Amygdala (tissue), 56 donors: ENCODE data around the gene DNPH1.

Experiments
- DNase-seq, 56 donors: peaks; one replicate each; lab custom pipeline; 2025; lab: John Stamatoyannopoulos, UW

The DNPH1 gene, protein sequence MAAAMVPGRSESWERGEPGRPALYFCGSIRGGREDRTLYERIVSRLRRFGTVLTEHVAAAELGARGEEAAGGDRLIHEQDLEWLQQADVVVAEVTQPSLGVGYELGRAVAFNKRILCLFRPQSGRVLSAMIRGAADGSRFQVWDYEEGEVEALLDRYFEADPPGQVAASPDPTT

DNA sequence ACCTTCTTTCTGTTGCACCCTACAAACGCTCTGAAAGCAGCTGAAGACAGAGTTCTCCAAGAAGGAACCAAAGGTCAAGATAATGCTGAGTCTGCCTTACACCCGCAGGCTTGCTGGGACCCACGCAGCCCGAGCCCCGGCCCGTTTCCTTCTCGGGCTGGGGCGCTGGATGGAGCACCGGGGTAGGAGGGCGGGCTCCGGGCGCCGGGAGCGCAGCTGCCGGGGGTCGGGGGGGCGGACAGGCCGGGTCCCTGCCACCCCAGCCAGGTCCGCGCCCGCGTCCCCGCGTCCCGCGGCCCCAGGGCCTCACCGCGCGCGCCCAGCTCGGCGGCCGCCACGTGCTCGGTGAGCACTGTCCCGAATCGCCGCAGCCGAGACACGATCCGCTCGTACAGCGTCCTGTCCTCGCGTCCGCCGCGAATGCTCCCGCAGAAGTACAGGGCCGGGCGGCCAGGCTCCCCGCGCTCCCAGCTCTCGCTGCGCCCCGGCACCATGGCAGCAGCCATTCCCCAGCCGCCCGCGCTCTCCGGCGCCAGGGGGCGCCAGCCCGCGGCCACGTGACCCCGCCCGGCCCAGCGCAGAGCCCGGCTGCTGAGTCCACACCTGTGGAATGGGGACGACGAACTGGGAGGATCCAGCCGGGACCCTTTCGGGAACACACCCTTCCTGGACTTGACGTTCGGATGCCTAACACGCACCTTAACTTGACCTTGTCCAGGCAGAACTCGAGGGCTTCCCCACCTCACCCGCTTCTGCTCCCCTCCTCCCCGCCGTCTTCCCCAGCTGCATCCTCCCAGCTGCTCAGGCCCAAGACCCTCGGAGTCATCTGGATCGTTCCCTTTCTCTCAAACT lies at the start of gene DNPH1:
Gene DNPH1 (minus strand): TSS at position 531 of the 852 bp plus-strand sequence. CDS start 25 bp downstream, at position 506.
- peak in 51 of 56 donors; percentile 9 to 85 (median 60) for DNase-seq

DNA sequence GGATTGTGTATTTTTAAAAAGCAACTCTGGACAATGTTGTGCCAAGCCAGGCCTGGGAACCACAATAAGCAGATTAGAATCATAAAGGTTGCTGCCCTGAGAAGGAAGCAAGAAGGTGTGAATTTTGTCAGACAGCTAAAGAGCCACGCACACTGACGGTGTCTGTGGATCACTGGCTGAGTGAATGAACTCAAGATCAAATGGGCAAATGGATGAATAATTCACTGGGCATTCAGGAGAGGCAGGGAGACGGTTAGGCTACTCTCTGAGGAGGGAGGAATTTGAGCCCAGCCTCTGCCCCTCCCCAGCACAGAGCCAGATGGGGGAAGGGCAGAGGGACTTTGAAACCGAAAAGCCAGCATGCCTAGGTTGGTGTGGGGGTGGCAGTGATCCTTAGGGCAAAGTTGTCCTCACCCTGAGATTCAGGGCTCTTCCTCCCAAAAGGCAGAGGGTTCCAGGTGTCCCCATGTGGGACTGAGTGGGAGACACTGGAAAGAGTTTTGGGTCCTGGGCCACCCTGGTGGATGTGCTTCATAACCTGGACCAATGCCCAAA lies 49.3 kb upstream of the DNPH1 start:
- DNase-seq: no peak

DNA sequence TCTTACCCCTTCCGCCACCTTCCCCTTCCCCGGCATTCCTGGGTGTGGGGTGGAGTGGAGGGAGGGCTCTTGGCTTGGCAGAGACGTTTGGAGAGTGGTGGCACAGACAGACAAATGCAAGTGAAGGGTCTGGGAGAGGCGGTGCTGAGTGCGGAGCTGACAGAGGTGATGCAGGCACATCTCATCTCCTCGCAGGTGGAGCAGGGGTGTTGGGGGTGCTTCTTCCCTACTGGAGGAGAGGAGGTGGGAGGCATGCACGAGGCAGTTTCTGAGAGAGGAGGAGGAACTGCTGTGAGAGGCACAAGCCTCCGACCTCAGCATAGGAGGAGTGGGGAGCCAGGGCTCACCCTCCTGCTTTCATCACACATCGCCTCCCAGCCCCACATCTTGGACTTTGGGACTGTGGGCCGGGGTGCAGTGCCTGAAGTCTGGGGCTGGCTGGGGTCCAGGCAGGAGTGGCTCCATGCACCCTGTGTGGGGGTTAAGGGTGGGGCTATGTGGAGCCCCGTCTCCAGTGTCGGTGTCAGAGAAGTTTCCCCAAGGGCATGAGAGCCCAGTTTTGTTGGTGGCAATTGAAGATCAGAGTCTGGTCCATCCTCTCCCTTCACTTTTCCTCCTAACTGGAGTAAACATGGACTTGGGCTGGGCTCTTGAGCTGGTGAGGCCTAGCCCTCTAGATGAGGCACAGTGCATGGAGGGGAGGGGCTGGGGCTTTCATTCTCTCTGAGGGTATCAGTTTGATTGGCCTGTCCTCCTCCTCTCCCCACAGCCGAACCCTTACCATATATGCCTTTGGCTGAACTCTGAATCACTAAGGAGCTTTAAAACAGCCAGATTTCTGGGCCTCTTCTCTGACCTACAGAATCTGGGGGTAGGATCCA lies 48.6 kb upstream of the DNPH1 start:
- no peak for DNase-seq

DNA sequence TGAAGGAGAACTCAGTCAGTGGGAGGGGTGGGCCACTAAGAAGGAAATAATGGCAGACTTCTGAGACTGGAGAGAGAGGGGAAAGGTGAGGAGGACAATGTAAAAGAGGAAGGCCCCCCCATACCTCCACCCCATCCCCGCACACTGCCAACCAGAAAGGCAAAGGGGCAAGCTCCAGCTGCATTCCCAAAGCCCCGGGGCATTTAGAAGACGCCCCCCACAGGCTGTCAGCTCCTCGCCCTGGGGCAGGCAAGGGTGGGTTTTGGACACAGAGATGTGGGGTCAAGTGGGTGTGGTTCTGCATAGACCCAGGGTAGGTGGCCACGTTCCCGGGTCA lies 48.0 kb upstream of the DNPH1 start:
- no peak for DNase-seq

DNA sequence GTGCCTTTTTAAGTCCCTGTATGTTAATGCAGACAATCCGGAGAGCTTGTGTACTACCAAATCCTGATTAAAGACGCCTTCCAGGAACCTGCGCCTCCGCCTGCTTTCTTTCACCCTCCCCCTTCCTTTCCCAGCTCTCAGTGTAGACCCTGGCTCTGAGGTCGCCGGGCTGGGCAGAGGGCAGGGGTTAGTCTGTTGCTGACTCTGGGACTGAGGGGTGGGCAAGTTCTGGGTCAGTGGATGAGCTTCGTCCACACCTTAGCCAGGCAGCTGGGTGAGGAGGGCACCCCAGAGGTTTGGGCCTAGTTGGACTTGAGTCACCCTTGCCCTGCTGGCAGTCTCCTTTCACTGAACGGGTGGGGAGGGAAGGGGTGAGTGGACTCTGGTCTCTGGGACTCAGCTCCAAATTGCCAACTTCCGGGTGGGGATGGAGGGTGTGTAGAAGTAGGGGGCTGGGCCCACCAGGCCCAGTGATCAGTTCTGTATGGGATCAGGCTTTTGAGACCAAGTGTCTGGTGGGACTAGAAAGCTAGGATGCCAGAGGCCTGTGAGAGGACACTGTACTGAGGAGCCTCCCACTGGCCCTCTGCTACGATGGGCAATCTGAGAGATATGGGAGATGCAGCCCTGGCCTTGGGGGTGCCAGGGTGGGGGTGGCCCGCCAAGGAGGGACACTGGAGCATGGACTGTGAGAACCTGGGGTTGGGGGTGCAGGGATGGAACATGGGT lies 47.5 kb upstream of the DNPH1 start:
- DNase-seq: no peak

DNA sequence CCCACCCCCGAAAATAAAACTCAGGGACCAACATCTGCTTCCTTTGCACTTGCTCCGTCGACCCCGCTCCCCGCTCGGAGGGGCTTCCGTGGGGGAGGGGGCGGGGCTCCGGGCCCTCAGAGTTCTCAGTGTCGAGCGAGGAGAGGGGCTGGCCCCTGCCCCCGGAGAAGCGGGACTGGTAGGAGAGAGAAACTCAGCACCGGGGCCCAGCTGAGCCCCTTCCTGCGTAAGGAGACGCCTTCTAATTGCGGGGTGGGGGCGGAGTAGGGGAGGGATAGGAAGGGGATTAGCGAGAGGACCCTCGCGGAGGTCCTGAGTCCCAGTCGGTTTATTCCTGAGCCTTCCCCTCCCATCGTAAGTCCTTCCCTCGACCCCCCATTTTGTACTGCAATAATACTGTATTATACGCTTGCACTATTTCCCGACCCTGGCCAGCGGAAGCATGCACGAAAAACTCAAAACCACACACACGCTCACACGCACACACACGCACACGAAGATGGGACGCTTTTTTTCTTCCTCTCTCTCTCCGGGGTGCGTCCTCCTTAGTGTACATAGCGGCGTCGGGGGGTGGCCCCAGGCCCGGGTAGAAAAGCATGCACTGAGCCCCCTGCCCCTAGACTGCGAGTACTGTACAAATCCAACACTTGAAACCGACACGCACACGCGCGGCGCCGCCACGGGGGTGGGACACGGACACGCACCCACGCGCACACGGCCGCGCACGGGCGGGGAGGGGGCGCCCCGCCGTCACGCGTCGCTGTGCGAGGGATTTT lies 46.7 kb upstream of the DNPH1 start:
- DNase-seq: no peak

DNA sequence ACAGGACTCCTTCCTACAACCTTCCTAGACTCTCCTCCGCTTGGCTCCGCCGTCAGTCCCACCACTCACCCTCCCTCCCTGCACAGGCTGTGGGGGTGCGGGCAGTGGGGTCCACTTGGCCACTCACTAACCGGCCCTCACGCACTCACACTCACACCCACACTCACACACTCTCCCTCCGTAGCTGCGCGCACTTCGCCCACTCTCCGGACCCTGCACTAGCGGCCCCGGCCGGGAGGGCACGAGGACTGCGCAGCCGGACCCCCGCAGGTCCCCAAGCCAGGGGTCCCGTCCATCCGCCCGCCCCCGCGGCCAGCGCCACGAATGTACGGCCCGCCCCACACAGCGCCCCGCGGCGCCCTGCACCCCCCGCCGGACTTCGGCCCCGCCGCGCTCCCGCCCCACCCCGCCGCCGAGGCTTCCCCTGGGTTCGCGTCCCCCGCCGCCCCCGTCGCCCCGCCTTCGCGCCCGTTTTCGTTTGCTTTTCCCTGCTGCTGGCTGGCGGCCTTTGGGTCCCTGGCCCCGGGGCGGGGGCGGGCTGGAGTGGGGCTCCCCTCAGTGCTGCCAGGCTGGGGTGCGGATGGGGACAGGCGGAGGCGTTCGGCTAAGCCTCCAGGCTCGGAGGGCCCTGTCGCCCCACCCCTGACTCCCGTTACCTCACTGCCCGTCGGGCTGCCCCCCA lies 45.8 kb upstream of the DNPH1 start:
- DNase-seq: peak in 3 of 56 donors; percentile 18 to 67 (median 61)

DNA sequence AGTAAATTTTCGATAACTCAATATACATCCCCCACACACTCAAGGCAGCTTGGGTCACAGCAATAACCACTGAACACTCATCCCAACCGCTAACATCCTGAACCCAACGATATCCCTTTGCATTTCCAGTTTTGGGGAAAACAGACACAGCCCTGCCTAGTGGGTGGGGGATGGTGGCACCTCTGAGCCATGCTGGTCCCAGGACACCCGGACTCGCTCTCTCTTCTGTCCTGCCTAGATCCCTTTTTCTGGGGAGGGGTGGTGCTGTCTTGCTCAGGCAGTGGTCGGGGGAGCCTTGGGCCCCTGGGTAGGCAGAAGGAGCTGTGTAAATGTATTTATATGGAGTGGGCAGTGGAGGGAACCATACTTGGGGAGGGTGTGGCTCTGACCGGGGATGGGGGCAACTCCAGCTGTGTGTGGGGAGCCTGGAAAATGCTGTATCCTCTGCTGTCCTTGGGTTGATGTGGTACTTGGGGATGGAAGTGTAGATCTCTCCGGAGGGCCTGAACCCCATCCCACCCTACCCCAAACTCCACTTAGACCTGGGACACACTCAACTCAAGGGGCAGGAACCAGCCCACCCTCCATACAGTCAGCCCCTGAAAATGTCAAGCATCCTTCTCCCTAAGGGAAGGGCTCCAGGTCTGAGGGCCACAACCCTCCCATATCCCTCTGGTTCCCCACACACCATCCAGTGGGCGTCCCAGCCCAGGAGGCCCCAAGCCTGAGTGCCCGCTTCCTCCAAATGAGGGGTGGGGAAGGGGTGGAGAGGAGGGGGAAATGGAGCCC lies 45.0 kb upstream of the DNPH1 start:
- no peak for DNase-seq

DNA sequence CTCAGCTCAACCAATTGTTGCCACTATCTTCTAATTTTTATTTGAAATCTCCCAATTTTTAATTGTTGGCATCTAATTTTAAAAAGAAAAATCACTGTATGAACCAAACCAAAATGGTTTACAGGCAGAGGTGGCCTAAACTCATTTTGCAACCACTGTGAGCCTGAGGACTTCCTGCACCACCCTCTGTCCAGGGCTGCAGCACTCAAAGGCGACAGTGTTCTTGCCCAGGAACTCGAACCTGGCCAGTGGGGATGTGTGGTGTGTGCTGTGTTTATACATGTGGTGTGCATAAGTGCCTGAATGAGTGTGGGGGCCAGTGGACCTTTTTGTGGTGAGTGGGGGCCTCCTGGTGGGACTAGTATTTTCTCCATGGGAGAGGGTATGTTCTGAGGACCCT lies 44.4 kb upstream of the DNPH1 start:
- DNase-seq: no peak

DNA sequence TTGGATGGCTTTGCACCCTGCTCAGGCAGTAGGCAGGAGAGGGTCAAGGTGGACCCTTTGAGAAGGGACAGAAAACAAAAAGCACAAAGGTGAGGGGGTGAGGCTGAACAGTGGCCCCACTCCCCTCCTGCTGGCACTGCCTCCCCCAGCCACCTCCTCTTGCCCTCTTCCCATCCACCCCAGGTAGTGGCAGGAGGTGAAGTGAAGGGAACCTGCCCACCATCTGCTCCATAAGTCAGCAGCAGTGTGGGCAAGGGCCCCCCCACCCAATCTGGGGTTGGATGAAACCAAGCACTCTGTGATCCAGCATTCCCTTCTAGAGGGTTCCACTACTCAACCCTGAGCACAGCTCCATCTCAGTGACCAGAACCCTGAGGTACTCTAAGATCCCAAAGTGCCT lies 42.7 kb upstream of the DNPH1 start:
- DNase-seq: no peak

DNA sequence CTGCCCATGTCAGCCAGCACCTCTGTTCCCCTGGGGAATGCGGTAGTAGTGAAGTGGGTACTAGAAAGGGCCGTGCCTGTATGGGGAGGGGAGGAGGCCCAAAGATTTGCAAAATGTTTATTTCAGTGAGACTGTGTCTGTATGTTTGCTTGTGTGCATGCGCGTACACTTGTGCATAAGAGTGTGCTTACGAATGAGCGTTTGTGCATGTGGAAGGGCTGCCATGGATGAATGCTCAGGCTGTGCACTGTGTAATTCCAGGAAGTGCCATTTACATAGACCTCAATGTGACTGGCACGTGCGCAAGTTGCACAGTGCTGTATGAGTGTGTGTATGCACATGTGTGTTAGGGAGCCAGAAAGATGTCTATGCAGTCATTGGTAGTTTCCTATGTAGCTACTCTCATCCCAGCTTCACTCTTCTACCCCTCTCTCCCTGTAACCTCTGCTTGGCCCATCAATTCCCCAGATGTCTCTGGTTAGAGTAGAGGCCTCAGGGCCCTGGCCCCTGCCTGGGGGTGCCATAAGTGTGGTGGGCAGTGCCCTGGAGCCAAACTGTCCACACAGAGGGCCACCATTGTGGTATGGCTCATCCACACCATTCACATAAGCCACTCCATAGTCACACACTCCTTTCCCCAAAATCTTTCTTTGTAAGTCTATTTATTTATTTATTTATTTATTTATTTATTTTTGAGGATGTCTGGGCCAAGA lies 42.0 kb upstream of the DNPH1 start:
- no peak for DNase-seq

DNA sequence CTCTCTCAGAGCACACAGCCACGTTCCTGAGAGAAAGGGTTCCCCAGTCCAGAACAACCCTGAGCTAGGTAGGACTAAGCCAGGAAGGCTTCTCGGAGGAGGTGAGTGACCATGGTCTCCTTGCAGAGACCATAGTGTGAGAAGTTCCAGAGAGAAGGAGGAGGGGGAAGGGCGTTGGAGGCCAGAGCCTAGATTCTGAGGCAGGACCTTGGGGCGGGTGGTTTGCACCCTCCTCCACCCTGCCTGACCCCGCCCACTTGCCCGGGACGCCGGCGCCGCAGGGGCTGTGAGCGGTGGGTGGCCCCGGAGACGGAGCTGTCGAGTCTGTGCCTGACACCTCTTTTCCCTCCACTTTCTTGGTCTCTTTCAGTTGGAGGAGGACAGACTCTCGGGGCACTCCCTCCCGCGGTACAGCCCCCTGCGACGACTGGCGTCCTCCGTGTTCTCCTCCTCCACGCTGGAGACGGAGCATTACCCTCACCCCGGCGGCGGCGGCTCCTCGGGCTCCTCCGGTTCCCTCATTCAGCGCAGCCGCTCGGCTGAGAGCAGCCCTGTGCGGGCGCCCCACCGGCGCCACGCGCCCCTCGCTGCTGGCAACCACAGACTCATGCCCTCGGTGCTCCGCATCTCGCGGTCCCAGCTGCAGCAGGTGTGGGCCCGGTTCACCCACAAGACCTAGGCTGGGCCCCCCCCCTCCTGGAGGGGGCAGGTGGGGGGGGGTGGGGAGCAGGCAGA lies 40.2 kb upstream of the DNPH1 start:
- no peak for DNase-seq

DNA sequence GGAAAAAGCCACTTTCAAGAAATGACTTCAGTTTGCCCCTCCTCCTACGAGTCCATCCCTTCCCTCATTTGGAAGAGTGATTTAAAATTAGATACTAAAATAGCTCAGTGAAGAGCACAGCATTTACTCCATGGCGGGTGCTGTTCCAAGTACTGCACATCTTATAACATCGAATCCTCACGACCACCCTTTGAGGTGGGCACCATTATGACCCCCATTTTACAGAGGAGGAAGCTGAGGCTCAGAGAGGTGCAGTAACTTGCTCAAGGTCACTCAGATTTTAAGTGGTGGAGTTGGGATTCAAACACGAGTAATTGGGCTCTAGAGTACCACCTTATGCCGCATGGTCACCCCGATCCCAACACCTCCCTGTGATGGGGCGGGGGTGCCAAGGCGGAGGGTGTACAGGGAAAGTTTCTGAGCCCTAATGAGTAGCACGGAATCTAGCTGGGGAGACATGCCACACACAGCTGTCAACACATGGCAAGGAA lies 39.5 kb upstream of the DNPH1 start:
- DNase-seq: no peak

DNA sequence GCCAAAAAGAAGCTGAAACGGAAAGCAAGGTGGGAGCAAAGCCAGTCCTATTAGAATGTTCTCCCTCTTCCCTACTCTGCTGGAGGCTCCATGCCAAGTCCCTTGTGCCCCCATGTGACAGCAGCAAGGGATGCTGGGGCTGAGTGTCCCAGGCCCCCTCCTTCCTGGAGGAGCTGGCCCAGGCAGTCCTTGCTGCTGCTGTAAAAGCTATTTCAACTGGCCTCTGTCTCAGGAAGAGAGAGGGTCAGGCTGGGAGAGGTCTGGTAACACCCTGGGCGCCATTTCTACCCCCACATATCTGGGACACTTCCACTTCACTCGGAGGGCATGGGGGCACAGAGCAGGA lies 39.0 kb upstream of the DNPH1 start:
- peak in 52 of 56 donors; percentile 13 to 86 (median 62) for DNase-seq

DNA sequence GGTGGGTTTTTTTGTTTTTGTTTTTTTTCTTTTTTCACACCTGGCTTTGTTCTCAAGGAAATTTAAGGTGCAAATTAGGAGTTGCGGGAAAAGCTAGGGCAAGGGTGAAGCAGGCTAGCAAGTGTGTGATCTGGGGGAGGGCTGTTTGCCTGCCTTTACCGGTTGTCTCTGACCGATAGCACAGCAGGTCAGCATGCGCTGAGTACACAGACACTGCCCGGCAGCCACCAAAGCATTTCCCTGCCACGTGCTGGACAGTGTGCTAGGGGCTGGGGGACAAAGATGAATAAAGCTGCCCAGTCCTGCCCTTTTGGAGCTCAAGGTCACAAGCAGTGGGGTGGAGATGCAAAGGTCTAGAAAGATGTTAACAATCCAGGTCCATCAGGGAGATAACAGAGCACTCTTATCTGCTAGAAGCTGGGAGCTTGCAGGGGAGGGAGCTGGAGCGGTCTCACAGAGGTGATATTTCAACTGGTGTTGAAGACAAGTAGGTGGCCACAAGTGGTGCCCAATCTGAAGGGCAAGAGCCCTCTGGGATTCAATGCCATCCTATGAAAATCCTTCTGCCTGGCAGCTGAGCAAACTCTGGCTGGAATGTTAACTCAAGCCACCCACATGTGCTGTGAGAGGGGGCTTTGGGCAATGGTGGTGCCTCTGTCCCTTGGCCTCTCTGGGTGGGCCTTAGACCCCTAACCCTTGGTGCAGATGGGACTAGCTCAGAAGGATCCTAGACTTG lies 38.5 kb upstream of the DNPH1 start:
- no peak for DNase-seq

DNA sequence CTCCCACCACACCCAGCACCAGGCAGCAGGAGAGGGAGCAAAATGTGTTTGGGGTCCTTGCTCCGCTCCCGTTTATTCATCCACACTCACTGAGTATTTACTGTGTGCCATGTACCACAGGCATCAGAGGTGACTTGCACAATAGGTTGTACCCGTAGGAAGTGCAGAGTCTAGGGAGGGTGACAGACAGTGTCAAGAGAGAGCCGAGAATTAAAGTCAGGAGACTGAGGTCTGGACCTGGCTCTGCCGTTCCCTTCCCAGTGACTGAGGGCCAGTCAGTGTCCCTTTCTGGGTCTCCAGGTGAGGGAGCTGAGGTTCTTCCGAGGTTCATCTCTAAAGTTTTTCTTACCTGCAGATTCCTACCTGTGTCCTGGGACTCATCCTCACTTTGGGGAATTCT lies 36.3 kb upstream of the DNPH1 start:
- no peak for DNase-seq
